ENCODE data around the gene ITFG1. TPM values are rescaled to one million over a fixed set of nuclear protein-coding genes. Genes with fewer than 3 reads are reported as not detected.

The ITFG1 gene
- total RNA-seq, 1 experiment from 2014 or later = 18.0 TPM

DNA sequence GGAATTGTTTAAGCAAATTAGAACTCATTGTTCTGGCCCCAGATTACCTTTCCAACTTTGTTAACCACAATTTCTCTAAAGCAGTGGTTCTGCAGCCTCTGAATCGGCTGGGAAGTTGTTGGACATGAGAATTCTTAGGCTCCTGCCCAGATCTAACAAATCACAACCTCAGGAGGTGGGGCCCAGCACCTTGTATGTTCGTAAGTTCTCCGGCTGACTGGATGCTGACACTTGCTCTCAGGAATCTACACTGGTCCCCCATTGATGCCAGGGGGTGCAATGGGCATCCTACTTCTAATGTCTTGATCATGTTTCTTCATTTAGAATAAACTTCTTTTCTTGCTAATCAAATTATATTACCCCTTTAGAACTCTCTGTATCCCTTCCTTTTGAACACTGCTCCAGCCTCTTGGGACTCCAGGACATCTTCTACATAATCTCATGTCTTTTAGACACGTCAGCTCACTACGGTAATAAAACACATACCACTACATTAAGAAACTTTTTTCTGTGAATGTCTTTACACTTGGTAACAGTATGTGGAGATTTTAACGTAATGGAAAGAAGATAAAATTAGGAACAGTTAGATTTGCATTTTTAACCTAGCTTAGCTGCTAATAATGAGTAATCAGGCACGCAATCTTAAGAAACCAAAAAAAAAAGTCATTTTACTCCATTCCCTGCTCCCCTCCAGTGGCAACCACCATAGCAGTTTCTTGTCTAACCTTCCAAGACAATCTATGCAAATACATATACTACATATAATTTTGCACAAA, 143.2 kb downstream of the ITFG1 start:
- H3K36me3 ChIP-seq = no peaks in the 10 kb centered on the region
- H3K9me3 ChIP-seq = no peaks in the 10 kb centered on the region
- no peak for DNase-seq
- H3K27me3 ChIP-seq = no peaks in the 10 kb centered on the region
- no peak overlapping the region for H3K4me3 ChIP-seq

DNA sequence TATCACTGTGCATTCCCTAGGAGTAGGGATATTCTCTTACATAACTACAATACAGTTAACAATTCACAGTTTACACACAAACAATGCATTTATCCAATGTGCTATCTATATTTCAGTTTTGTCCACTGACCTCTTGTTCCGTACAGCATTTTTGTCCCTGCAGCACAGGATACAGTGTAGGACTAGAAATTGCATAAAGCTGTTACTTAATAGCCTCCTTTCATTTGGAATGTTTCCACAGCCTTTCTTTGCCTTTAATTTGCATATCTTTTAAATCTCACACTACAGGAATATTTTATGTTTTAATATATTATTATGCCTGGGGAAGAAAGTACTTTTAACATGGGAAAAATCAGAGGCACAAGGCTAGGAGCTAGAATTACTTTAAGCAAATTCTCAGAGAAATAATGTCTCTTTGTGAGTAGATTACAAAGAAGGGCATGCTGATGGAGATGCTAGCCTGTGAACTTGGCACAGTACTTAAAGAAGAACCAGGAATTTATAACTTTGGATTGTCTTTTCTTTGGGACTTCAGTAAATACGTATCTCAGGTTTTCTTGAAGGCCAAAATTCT, 144.3 kb downstream of the ITFG1 start:
- Histone ChIP-seq H3K9me3 (no peaks in the 10 kb centered on the region), H3K36me3 (no peaks in the 10 kb centered on the region), H3K27me3 (no peaks in the 10 kb centered on the region), H3K4me3 (no peak overlapping the region)
- no peak for DNase-seq

DNA sequence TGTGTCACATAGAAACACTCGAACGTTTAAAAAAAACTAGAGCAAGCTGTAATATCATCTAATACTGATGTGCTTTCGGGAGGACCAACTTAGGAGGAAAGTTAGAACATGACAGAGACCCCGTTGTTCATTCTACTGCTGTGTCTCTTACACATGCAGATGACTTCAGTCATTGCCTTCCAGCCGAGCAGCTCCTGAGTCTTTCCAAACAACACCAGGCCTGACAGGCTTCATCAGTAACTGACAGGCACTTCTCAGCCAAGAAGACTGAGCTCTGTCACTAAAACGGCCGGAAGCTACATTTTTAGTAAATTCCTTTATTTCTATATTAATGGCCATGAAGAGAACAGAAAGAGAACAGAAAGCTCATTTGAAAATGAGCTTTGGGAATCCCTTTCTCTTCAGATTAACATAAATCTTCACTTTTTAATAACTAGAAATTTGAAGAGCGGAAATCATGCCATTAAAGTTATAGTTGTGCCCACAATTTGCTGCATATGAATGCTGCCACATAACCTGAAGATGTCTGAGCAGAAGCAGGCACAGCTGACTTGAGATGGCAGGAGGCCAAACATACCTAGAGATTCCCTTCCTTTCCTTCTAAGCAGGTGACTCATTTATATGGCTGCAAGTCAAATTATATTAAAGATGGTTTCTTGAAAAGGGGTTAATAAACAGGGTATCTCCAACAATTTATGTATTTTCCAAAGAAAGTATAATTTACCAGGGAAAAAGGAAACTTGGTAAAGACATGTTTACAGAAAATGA, 148.9 kb downstream of the ITFG1 start:
- Histone ChIP-seq H3K4me3 (no peak overlapping the region), H3K36me3 (no peaks in the 10 kb centered on the region)
- peak; percentile 0 for DNase-seq

DNA sequence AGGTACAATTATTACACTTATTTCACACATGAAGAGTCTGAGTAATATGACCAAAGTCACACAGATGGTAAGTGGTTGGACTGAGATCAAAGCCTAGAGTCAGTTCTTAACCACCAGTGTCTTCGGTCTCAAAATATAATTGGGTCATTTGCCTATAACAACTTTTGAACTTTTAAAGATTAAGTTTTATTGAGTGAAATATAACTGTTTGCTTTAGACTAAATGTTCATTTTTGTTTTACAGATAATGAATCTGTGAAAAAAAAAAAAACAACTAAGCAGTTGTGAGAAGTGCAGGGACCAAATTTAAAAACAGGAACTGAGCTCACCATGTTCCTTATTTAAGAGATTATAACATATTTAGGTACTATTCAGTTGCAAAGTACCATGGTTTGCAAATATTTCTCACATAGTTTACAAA, 150.1 kb downstream of the ITFG1 start:
- H3K4me3 ChIP-seq = no peak overlapping the region
- DNase-seq = no peak
- no peaks in the 10 kb centered on the region for H3K9me3 ChIP-seq
- no peaks in the 10 kb centered on the region for H3K36me3 ChIP-seq
- no peaks in the 10 kb centered on the region for H3K27me3 ChIP-seq

More for the DNA sequence above, 148.9 kb downstream of the ITFG1 start:
- Histone ChIP-seq H3K9me3 (no peaks in the 10 kb centered on the region), H3K27me3 (no peaks in the 10 kb centered on the region)

DNA sequence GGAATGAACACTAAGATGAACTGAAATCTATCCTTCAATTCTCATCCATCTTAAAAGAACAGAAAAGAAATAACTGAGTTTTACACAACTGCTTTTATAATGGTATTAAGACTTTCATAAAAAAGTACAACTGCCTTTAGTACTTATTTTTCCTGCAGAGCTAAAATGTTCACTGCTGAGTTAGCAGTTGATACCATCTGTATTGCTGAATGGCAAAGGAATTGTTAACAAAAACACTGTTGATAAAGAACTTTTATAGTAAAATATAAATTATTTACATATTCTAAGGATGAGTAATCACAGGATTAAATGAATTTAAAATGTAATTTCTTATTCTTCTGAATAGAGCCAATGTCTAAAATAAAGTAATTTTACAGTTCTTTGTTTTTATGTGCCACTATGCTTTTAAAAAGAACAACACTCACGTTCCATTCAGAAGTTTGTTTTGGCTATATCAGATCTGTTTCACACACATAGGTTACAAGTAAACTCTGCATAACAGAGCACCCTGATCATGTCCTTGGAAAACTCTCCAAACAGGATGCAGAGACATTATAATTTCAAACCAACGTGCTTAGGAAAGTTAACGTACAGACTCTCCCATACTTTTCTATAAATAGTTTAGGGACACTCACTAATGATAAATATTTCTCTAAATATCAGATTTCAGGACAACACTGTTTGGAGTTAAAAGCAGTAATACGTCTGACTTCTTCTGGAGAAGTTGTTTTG, 151.1 kb downstream of the ITFG1 start:
- H3K36me3 ChIP-seq = no peaks in the 10 kb centered on the region
- no peak for DNase-seq
- no peaks in the 10 kb centered on the region for H3K9me3 ChIP-seq
- H3K27me3 ChIP-seq = no peaks in the 10 kb centered on the region
- no peak overlapping the region for H3K4me3 ChIP-seq

DNA sequence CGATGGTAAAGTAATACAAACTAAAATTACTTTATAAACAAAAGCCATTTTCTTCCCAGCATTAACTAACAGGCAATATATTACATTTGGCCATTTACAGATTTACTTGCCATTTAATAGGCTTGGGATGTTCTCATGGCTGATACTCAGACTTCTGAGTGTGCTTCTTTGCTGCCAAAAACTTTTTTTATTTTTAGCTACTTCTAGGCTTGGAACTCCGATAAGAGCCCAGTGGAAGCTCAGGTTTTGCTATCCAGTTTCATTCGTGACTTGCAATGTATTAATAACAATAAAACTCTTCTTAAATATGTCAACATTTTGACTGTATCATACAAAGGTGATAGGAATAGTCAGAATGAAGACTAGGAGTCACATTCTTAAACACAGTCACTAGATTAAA, 152.3 kb downstream of the ITFG1 start:
- DNase-seq = no peak
- Histone ChIP-seq H3K27me3 (no peaks in the 10 kb centered on the region), H3K4me3 (no peak overlapping the region), H3K36me3 (no peaks in the 10 kb centered on the region), H3K9me3 (no peaks in the 10 kb centered on the region)

DNA sequence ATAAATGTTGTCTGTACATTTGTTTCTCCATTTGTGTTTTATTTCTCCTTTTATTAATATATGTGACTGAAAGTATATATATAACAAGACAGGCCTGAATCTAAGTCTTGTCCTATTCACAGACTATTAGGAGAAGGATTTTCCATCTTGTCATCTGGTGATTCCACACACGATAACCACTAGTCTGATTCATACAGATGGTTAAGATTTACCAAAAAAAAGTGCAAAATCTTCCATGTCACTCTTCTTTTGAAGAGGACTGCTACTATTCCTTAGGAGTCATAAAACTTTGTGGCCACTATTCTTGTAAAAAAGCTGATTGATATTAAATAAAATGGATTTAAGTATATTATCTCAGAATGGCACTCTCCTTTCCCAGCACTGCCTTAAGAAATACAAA, 156.3 kb downstream of the ITFG1 start:
- Histone ChIP-seq H3K27me3 (no peaks in the 10 kb centered on the region), H3K4me3 (no peak overlapping the region), H3K9me3 (no peaks in the 10 kb centered on the region), H3K36me3 (no peaks in the 10 kb centered on the region)
- no peak for DNase-seq

DNA sequence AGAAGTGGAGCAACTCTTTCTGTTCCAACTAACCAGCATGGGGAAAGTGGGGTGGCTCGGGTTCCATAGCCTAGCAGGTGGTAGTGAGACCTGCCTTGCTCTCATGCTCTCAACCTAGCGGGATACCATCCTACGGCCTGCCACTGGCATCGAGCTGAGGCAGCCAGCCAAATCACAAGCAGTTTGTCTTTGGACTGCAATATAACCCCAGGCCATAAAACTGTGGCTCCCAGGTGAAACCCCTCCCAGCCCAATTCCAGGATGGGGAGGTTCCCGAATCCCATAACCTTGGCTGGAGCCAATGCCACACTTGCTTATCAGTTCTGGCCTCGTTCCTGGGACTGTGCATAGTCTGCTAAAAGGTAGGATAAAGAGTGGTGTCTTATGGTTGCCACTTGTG, 161.3 kb downstream of the ITFG1 start:
- Histone ChIP-seq H3K9me3 (no peaks in the 10 kb centered on the region), H3K27me3 (no peaks in the 10 kb centered on the region), H3K36me3 (no peaks in the 10 kb centered on the region), H3K4me3 (no peak overlapping the region)
- DNase-seq = no peak

DNA sequence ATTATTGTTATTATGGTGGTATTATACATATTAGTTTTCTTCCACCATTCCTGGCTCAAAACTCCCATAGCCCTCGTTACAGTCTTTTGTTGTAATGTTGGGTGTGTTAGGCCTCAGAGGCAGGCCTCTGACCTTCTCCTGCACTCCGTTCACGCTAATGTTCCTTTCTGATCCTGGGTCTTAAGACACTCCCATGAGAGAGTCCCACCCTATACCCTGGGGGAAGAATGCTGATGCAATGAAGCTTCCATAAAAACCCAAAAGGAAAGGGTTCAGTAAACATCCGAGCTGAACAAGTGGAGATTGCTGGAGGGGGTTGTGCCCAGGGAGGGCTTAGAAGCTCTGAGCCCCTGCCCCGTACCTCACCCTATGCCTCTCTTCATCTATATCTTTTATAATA, 175.9 kb downstream of the ITFG1 start:
- H3K9me3 ChIP-seq = no peaks in the 10 kb centered on the region
- no peak overlapping the region for H3K4me3 ChIP-seq
- no peaks in the 10 kb centered on the region for H3K27me3 ChIP-seq
- H3K36me3 ChIP-seq = no peaks in the 10 kb centered on the region
- no peak for DNase-seq

DNA sequence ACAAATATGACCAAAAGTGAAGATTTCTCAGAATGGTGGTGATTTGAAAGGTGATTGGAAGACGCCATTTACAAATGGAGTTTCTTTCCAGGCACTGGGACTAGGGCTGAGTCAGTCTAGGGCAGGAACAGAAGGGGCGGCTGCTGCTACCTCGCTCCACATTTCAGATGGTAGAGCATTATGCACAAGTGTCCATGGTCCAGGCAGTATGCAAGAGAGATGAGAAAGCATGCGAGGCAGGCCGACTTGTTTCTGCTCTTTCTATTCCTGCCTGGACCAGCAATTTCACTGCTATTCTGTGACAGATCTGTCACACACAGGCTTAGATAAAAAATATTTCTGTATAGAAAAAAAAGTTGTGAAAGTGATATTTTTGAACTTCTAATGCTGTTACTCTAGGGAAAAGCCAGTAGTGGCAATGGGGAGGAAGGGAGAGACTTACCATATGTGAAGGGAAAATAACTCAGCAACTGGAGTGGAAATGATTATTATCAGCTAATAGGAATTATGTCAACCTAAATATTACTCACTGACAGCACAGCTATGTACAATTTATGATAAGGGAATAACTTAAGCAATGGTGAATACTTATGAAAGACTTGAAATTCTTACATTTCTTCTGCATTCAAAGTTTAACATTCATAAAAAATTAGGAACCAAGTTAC, 182.4 kb downstream of the ITFG1 start:
- no peaks in the 10 kb centered on the region for H3K27me3 ChIP-seq
- no peak for DNase-seq

DNA sequence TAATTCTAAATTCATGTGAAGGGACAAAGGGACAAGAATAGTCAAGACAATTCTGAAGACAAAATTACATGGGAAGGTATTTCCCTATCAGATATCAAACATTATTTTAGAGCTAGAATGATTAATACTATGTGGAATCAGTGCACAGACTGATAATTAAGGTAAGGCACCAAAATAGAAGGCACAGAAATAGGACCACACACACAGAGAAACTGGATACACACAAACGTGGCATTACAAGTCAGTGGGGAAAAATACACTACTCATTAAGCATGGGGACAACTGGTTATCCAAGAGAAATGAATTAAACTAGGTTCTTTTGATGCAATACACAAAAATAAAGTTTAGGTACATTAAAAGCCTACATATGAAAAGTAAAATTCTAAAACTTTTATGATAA, 184.3 kb downstream of the ITFG1 start:
- Histone ChIP-seq H3K9me3 (no peaks in the 10 kb centered on the region), H3K36me3 (no peaks in the 10 kb centered on the region), H3K4me3 (no peak overlapping the region), H3K27me3 (no peaks in the 10 kb centered on the region)
- DNase-seq = no peak

More for the DNA sequence above, 182.4 kb downstream of the ITFG1 start:
- Histone ChIP-seq H3K36me3 (no peaks in the 10 kb centered on the region), H3K4me3 (no peak overlapping the region), H3K9me3 (no peaks in the 10 kb centered on the region)

DNA sequence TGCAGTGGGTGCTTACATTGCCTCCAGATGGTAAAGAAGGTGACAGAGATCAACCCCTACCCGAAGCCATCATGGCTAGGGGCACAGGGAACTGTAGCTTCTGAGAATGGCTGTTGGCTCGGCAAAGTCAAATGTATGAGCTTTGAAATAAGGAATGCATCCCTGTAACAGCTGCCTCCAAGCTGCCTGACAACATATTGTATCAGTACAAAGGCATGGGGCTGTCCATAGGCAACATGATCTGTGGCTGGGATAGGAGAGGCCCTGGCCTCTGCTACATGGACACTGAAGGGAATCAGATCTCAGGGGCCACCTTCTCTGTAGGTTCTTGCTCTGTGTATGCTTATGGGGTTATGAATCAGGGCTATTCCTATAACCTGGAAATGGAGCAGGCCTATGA, 197.9 kb downstream of the ITFG1 start:
- H3K27me3 ChIP-seq = no peaks in the 10 kb centered on the region
- H3K4me3 ChIP-seq = no peak overlapping the region
- DNase-seq = no peak
- H3K36me3 ChIP-seq = no peaks in the 10 kb centered on the region
- no peaks in the 10 kb centered on the region for H3K9me3 ChIP-seq

DNA sequence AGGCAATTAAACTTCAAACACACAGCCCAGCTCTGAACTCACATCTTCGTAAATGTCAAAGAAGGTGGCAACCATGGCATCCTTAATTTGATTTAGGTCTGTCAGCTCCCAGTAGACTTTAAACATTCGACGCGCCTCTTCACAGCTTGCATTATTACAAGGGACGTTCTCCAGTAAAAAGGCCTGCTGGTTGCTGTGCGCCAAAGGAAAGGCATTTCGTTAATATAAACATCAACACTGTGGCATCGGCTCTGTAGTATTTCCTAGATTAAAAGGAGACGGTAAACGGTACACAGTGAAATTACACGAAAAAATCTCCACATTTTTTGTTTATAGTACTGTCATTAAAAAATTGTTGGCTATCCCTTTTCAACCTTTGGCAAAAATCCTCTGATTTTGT, 200.4 kb downstream of the ITFG1 start:
- H3K9me3 ChIP-seq = no peaks in the 10 kb centered on the region
- H3K36me3 ChIP-seq = no peaks in the 10 kb centered on the region
- no peak overlapping the region for H3K4me3 ChIP-seq
- no peaks in the 10 kb centered on the region for H3K27me3 ChIP-seq
- DNase-seq = peak; percentile 13

DNA sequence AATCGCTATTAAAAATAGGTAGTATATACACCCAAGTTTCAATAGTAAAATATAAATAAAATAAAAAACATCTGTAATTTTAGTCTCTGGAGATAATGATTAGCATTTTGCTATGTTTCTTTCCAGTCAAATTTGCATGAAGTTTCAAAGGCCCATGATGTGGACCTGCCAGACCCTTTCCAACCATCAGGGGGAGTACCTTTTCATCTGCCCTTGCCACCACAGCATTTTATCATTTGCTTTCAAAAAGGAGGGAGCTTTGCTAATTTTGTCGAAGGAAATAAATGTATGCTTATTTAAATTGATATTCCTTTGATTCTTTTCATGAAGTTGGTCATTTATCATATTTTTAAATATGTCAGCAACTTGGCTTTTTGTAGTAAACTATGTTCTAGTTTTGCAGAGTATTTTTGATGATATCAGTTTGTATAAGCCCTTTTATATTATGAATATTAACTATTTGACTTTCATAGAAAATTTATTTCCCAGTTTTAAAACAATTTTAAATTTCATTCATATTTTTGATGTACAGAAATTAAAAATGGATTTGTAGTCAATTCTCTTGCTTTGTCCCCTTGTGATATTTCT, 201.9 kb downstream of the ITFG1 start:
- Histone ChIP-seq H3K36me3 (no peaks in the 10 kb centered on the region), H3K27me3 (no peaks in the 10 kb centered on the region), H3K4me3 (no peak overlapping the region), H3K9me3 (no peaks in the 10 kb centered on the region)
- no peak for DNase-seq

DNA sequence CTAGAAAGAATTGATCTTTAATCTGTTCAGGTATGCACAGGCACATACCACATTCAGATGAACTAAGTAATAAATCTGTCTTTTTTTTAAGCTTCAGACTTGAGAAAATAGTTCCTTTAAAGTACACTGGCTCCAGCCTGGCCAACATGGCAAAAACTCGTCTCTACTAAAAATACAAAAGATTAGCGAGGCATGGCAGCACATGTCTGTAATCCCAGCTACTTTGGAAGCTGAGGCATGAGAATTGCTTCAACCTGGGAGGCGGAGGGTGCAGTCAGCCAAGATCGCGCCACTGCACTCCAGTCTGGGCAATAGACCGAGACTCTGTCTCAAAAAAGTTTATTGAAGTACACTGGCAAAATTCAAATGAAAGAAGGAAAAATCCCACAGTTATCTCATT, 206.1 kb downstream of the ITFG1 start:
- Histone ChIP-seq H3K27me3 (no peaks in the 10 kb centered on the region), H3K4me3 (no peak overlapping the region), H3K9me3 (no peaks in the 10 kb centered on the region), H3K36me3 (no peaks in the 10 kb centered on the region)
- DNase-seq = no peak

DNA sequence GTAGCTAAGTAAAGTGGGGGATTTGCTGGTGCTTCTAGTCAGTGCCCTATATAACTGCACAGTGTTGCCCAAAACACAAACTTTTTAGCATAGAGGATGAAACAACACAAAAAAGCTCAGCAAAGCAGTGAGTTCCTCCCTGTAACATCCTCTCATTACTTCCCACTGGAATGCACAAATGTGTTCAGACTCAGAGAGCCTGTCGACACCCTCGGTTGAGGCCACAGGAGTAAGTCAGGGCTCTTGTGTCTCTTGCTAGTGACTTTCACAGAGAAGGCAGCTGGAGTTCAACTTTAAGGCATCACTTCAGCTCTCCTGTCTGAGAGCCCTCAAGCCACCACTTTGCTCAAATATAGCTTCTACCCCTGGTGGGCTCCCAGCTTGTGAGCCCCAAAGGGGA, 209.9 kb downstream of the ITFG1 start:
- Histone ChIP-seq H3K36me3 (no peaks in the 10 kb centered on the region), H3K4me3 (no peak overlapping the region), H3K27me3 (no peaks in the 10 kb centered on the region), H3K9me3 (no peaks in the 10 kb centered on the region)
- DNase-seq = no peak

Measured in MG63 (cell line).